ENCODE data around the gene CLIC3. TPM values are rescaled to one million over a fixed set of nuclear protein-coding genes. Genes with fewer than 3 reads are reported as not detected.

The CLIC3 gene
- total and polyA plus RNA-seq, 2 donors from 2014 or later, result 2.1 to 4.0 TPM

DNA sequence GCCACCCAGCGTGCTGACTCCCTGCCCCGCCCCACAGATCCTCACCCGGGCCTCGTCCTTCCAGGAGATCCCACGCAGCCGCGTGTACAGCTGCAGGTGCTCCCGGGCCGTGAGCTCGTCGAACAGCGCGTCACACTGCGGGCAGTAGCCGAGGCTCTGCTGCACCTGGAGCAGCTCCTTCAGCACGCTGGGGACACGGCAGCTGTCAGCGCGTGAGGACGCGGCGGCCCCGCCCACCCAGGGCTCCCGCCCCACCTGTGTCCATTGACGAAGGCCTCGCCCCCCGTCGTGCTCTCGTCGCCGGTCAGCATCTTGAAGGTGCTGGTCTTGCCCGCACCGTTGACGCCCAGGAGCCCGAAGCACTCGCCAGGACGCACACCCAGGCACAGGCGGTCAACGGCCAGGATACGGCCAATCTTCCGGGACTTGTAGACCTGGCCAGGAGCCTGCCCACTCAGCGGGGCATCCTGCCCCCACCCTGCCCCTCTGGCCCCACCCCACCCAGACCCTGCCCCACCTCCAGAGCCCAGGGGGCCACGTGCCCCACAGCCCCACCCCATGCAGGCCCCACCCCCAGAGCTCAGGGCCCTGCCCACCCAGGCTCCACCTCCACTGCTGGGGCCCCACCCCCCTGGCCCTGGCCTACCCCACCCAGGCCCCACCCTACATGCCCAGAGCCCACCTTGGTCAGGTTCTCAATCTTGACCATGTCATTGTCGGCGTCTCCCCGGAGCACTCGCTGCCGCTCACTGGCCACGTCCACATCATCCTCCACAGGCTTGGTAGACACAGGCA, 13.8 kb upstream of the CLIC3 start:
- no peaks in the 10 kb centered on the region for H3K36me3 ChIP-seq (ENCODE audit: control insufficient read depth in 2 of 3, insufficient read depth in 3 of 3, low read length in 3 of 3)
- H3K27me3 ChIP-seq (ENCODE audit: control insufficient read depth, insufficient read depth, low read length), result no peaks in the 10 kb centered on the region
- H3K9me3 ChIP-seq (ENCODE audit: control insufficient read depth in 2 of 3, insufficient read depth in 1 of 3, low read length in 3 of 3), result no peaks in the 10 kb centered on the region
- intact Hi-C loops (cut with DNase I), result no loop called here
- peaks cover 0 to 4% (median 0%) of the 10 kb centered on the region in 3 donors for H3K4me1 ChIP-seq (ENCODE audit: control insufficient read depth in 2 of 3, insufficient read depth in 2 of 3, low read depth in 1 of 3, low read length in 3 of 3)
- DNase-seq (no peak), FAIRE-seq (no peak)
- no peak overlapping the region for H3K9ac ChIP-seq (ENCODE audit: low read length in 3 of 3)
- H3K27ac ChIP-seq (ENCODE audit: low read depth in 2 of 2, low read length in 2 of 2), result no peak overlapping the region
- TF ChIP-seq, protein P1, sequence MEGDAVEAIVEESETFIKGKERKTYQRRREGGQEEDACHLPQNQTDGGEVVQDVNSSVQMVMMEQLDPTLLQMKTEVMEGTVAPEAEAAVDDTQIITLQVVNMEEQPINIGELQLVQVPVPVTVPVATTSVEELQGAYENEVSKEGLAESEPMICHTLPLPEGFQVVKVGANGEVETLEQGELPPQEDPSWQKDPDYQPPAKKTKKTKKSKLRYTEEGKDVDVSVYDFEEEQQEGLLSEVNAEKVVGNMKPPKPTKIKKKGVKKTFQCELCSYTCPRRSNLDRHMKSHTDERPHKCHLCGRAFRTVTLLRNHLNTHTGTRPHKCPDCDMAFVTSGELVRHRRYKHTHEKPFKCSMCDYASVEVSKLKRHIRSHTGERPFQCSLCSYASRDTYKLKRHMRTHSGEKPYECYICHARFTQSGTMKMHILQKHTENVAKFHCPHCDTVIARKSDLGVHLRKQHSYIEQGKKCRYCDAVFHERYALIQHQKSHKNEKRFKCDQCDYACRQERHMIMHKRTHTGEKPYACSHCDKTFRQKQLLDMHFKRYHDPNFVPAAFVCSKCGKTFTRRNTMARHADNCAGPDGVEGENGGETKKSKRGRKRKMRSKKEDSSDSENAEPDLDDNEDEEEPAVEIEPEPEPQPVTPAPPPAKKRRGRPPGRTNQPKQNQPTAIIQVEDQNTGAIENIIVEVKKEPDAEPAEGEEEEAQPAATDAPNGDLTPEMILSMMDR (IDR thresholded peaks at IDR 0.05; ENCODE audit: borderline replicate concordance, extremely low read depth, insufficient read depth), result no peak
- no peak overlapping the region for H3K4me3 ChIP-seq (ENCODE audit: low read length in 3 of 3)

DNA sequence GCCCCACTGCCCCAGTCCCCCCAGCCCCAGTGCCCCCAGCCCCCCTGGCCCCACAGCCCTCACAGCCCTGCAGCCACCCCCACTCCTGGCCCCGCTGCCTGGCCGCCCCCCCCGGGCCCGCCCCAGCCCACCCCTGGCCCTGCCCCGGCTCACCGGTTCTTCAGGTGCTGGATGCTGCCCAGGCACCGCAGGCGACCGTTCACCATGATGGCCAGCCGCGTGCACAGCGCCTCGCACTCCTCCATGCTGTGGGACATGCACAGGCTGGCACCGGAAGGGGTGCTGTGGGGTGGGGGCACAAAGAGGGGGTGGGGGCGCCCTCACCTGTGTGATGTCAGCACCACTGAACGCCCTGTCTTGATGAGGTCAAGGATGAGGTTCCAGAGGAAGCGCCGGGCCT, 12.8 kb upstream of the CLIC3 start:
- H3K4me3 ChIP-seq (ENCODE audit: low read length in 3 of 3), result no peak overlapping the region
- H3K9ac ChIP-seq (ENCODE audit: low read length in 3 of 3), result no peak overlapping the region
- H3K27ac ChIP-seq (ENCODE audit: low read depth in 2 of 2, low read length in 2 of 2), result no peak overlapping the region
- H3K36me3 ChIP-seq (ENCODE audit: control insufficient read depth in 2 of 3, insufficient read depth in 3 of 3, low read length in 3 of 3), result no peaks in the 10 kb centered on the region
- no peaks in the 10 kb centered on the region for H3K9me3 ChIP-seq (ENCODE audit: control insufficient read depth in 2 of 3, insufficient read depth in 1 of 3, low read length in 3 of 3)
- TF ChIP-seq, protein P1 (IDR thresholded peaks at IDR 0.05; ENCODE audit: borderline replicate concordance, extremely low read depth, insufficient read depth), result no peak
- no peak for DNase-seq
- peaks cover 0 to 4% (median 0%) of the 10 kb centered on the region in 3 donors for H3K4me1 ChIP-seq (ENCODE audit: control insufficient read depth in 2 of 3, insufficient read depth in 2 of 3, low read depth in 1 of 3, low read length in 3 of 3)
- no peak for FAIRE-seq
- H3K27me3 ChIP-seq (ENCODE audit: control insufficient read depth, insufficient read depth, low read length), result no peaks in the 10 kb centered on the region
- intact Hi-C loops (cut with DNase I), result no loop called here

DNA sequence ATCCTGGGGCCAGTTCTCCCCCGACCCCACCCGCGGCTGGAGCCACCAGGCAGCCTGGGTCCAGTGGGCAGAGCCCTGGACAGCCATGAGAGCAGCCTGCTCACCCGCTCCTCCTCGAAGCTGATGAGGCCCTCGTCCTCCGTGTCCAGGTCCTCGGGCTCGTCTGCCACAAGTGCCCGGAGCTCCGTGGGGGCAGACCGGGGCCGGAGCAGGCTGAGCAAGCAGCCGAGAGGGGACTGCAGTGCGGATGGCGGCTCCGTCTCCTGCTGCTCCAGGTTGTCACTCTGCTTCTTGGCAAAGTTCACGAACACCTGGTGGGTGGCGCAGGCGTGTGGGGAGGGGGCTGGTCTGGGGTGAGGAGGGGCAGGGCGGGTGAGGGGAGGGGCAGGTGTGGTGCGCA, 11.9 kb upstream of the CLIC3 start:
- Histone ChIP-seq H3K36me3 (ENCODE audit: control insufficient read depth in 2 of 3, insufficient read depth in 3 of 3, low read length in 3 of 3) (no peaks in the 10 kb centered on the region), H3K9me3 (ENCODE audit: control insufficient read depth in 2 of 3, insufficient read depth in 1 of 3, low read length in 3 of 3) (no peaks in the 10 kb centered on the region), H3K27me3 (ENCODE audit: control insufficient read depth, insufficient read depth, low read length) (no peaks in the 10 kb centered on the region), H3K9ac (ENCODE audit: low read length in 3 of 3) (no peak overlapping the region), H3K27ac (ENCODE audit: low read depth in 2 of 2, low read length in 2 of 2) (no peak overlapping the region), H3K4me1 (ENCODE audit: control insufficient read depth in 2 of 3, insufficient read depth in 2 of 3, low read depth in 1 of 3, low read length in 3 of 3) (peaks cover 0 to 4% (median 0%) of the 10 kb centered on the region in 3 donors), H3K4me3 (ENCODE audit: low read length in 3 of 3) (no peak overlapping the region)
- FAIRE-seq (no peak), DNase-seq (no peak)
- TF ChIP-seq, protein P1 (IDR thresholded peaks at IDR 0.05; ENCODE audit: borderline replicate concordance, extremely low read depth, insufficient read depth), result no peak
- intact Hi-C loops (cut with DNase I), result no loop called here

Data from kidney (tissue), 14 donors.